ENCODE data around the gene LETM1. TPM values are rescaled to one million over a fixed set of nuclear protein-coding genes. Genes with fewer than 3 reads are reported as not detected.

The LETM1 gene
- total and polyA plus RNA-seq, 4 donors, result 12.2 to 46.9 (median 24.1) TPM

DNA sequence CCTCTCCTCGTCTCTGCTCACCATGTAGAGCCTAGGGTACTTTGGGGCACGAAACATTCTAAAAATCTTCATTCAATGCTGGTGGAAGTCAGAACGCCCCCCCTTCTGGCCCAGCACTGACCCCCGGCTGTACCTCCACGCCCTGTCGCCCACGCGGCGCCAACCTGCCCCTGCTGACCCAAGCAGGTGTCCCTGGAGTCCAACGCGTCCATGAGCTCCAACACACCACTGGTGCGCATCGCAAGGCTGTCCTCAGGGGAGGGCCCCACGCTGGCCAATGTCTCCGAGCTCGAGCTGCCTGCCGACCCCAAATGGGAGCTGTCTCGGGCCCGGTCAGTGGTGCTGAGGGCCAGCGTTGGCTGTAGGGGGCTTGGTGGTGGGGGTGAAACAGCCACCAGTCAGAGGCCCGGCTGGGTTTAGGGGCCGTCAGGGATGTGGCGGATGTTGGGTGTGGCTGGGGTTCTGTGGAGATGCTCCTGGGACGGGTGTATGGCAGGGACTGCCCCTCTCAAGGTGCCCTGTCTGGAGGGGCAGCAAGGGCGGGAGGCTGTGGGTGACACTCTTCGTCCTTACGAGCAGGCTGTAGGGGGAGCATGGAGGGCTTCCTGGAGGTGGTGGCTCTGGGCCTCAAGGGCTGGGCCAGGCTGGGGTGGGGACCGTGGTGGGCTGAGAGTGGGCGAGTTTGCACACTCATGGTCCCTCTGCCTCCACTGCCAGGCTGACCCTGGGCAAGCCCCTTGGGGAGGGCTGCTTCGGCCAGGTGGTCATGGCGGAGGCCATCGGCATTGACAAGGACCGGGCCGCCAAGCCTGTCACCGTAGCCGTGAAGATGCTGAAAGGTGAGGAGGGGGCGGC, 51.1 kb downstream of the LETM1 start:
- Histone ChIP-seq H3K9ac (ENCODE audit: low read depth in 1 of 2, low read length in 2 of 2) (no peak overlapping the region), H3K36me3 (ENCODE audit: control insufficient read depth in 4 of 4, insufficient read depth in 3 of 4, low read depth in 1 of 4, low read length in 3 of 4) (peaks cover 4 to 29% (median 14%) of the 10 kb centered on the region in 4 donors), H3K4me1 (ENCODE audit: control insufficient read depth in 4 of 4, insufficient read depth in 4 of 4, low read length in 3 of 4) (peaks cover 6 to 35% (median 24%) of the 10 kb centered on the region in 4 donors), H3K27ac (ENCODE audit: low read depth in 1 of 2, low read length in 2 of 2) (no peak overlapping the region), H3K4me3 (ENCODE audit: low read depth in 1 of 3, low read length in 3 of 3) (no peak overlapping the region), H3K27me3 (ENCODE audit: control insufficient read depth in 4 of 4, insufficient read depth in 4 of 4, low read length in 3 of 4) (no peaks in the 10 kb centered on the region), H3K9me3 (ENCODE audit: control insufficient read depth in 4 of 4, low read length in 3 of 4) (no peaks in the 10 kb centered on the region)
- no peak for DNase-seq (ENCODE audit: low spot score)
- TF ChIP-seq GABPA (IDR thresholded peaks at IDR 0.05 in 1 of 2, conservative IDR thresholded peaks at IDR 0.05 in 1 of 2) (no peak), EGR1 (IDR thresholded peaks at IDR 0.05; ENCODE audit: low read depth in 2 of 2) (no peak), SP1 (IDR thresholded peaks at IDR 0.05) (no peak)
- 93% methylated on average over 37 of the region's 37 CpGs for WGBS

DNA sequence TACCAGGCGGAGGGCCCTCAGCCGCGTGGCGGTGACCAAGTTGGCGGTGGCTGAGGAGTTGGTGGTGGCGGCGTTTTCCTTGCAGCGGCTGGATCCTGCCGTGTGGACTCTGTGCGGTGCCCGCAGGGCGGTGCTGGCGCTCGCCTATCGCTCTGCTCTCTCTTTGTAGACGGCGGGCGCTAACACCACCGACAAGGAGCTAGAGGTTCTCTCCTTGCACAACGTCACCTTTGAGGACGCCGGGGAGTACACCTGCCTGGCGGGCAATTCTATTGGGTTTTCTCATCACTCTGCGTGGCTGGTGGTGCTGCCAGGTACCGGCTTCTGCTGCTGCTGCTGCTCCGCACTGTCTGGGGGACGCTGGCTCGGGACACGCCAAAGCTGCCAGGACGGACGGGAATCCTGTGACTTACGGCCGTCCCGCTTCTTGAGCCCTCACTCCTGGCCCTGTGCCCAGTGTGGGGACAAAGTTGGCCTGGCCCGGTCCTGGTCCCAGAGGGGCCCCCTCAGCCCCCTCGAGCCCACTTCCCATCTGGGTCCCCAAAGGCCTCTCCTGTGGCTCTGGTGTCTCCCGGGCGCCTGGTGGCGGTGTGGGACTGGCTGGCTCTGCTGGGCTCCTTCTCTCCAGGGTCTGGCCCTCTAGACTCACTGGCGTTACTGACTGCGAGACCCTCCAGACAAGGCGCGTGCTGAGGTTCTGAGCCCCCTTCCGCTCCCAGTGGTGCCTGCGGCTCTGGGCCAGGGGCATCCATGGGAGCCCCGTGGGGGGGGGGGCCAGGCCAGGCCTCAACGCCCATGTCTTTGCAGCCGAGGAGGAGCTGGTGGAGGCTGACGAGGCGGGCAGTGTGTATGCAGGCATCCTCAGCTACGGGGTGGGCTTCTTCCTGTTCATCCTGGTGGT, 52.2 kb downstream of the LETM1 start:
- H3K27me3 ChIP-seq (ENCODE audit: control insufficient read depth in 4 of 4, insufficient read depth in 4 of 4, low read length in 3 of 4), result no peaks in the 10 kb centered on the region
- no peaks in the 10 kb centered on the region for H3K9me3 ChIP-seq (ENCODE audit: control insufficient read depth in 4 of 4, low read length in 3 of 4)
- H3K36me3 ChIP-seq (ENCODE audit: control insufficient read depth in 4 of 4, insufficient read depth in 3 of 4, low read depth in 1 of 4, low read length in 3 of 4), result peaks cover 4 to 29% (median 14%) of the 10 kb centered on the region in 4 donors
- H3K4me3 ChIP-seq (ENCODE audit: low read depth in 1 of 3, low read length in 3 of 3), result no peak overlapping the region
- no peak overlapping the region for H3K27ac ChIP-seq (ENCODE audit: low read depth in 1 of 2, low read length in 2 of 2)
- H3K9ac ChIP-seq (ENCODE audit: low read depth in 1 of 2, low read length in 2 of 2), result no peak overlapping the region
- WGBS, result 91% methylated on average over 51 of the region's 51 CpGs
- H3K4me1 ChIP-seq (ENCODE audit: control insufficient read depth in 4 of 4, insufficient read depth in 4 of 4, low read length in 3 of 4), result peaks cover 5 to 31% (median 19%) of the 10 kb centered on the region in 4 donors
- no peak for DNase-seq (ENCODE audit: low spot score)
- TF ChIP-seq FOXA1 (IDR thresholded peaks at IDR 0.05) (no peak), FOXA2 (IDR thresholded peaks at IDR 0.05) (no peak), RXRA (IDR thresholded peaks at IDR 0.05) (no peak), SP1 (IDR thresholded peaks at IDR 0.05) (no peak), EGR1 (IDR thresholded peaks at IDR 0.05; ENCODE audit: low read depth in 2 of 2) (no peak)
- TF ChIP-seq, protein P1, sequence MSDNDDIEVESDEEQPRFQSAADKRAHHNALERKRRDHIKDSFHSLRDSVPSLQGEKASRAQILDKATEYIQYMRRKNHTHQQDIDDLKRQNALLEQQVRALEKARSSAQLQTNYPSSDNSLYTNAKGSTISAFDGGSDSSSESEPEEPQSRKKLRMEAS (IDR thresholded peaks at IDR 0.05), result no peak

DNA sequence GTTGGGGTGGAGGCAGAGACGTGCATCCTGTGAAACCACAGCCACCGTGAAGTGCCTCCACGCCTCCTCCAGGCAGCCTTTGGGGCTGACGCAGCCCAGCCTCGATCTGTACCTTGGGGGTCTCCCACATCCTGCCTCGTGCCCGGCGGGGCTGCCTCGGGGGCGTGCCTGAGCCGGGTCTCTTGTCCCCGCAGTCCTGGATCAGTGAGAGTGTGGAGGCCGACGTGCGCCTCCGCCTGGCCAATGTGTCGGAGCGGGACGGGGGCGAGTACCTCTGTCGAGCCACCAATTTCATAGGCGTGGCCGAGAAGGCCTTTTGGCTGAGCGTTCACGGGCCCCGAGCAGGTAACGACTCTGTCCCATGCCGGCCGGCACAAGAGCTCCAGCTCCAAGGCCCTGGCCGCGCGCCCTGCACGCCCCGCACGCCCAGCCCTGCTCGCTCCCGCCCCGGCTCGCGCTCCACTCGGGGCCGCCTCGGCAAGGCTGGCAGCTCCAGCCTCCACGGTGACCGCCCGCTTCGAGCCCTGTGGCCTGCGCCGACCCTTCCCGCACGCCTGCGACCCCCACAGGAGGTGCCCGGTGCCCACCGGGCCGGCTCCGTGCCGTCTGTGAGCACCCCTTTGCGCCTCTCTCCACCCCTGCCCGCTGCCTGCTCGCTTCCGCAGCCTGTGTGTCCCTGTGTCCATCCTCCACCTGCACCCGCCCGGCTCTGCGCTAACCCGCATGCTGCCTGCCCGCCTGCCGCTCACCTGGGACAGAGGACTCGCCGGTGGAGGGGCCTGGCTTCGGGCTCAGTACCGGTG, 53.0 kb downstream of the LETM1 start:
- no peak for DNase-seq (ENCODE audit: low spot score)
- no peak for TF ChIP-seq FOXA2 (IDR thresholded peaks at IDR 0.05)
- no peak for TF ChIP-seq TAF1 (conservative IDR thresholded peaks at IDR 0.05)
- TF ChIP-seq, protein P2, sequence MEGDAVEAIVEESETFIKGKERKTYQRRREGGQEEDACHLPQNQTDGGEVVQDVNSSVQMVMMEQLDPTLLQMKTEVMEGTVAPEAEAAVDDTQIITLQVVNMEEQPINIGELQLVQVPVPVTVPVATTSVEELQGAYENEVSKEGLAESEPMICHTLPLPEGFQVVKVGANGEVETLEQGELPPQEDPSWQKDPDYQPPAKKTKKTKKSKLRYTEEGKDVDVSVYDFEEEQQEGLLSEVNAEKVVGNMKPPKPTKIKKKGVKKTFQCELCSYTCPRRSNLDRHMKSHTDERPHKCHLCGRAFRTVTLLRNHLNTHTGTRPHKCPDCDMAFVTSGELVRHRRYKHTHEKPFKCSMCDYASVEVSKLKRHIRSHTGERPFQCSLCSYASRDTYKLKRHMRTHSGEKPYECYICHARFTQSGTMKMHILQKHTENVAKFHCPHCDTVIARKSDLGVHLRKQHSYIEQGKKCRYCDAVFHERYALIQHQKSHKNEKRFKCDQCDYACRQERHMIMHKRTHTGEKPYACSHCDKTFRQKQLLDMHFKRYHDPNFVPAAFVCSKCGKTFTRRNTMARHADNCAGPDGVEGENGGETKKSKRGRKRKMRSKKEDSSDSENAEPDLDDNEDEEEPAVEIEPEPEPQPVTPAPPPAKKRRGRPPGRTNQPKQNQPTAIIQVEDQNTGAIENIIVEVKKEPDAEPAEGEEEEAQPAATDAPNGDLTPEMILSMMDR (IDR thresholded peaks at IDR 0.05; ENCODE audit: low read depth, low read length, missing input control), result no peak
- TF ChIP-seq YY1 (IDR thresholded peaks at IDR 0.05), result no peak
- TF ChIP-seq, protein P3, sequence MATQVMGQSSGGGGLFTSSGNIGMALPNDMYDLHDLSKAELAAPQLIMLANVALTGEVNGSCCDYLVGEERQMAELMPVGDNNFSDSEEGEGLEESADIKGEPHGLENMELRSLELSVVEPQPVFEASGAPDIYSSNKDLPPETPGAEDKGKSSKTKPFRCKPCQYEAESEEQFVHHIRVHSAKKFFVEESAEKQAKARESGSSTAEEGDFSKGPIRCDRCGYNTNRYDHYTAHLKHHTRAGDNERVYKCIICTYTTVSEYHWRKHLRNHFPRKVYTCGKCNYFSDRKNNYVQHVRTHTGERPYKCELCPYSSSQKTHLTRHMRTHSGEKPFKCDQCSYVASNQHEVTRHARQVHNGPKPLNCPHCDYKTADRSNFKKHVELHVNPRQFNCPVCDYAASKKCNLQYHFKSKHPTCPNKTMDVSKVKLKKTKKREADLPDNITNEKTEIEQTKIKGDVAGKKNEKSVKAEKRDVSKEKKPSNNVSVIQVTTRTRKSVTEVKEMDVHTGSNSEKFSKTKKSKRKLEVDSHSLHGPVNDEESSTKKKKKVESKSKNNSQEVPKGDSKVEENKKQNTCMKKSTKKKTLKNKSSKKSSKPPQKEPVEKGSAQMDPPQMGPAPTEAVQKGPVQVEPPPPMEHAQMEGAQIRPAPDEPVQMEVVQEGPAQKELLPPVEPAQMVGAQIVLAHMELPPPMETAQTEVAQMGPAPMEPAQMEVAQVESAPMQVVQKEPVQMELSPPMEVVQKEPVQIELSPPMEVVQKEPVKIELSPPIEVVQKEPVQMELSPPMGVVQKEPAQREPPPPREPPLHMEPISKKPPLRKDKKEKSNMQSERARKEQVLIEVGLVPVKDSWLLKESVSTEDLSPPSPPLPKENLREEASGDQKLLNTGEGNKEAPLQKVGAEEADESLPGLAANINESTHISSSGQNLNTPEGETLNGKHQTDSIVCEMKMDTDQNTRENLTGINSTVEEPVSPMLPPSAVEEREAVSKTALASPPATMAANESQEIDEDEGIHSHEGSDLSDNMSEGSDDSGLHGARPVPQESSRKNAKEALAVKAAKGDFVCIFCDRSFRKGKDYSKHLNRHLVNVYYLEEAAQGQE (IDR thresholded peaks at IDR 0.05), result no peak
- peaks cover 4 to 29% (median 14%) of the 10 kb centered on the region in 4 donors for H3K36me3 ChIP-seq (ENCODE audit: control insufficient read depth in 4 of 4, insufficient read depth in 3 of 4, low read depth in 1 of 4, low read length in 3 of 4)
- no peak overlapping the region for H3K9ac ChIP-seq (ENCODE audit: low read depth in 1 of 2, low read length in 2 of 2)
- H3K27me3 ChIP-seq (ENCODE audit: control insufficient read depth in 4 of 4, insufficient read depth in 4 of 4, low read length in 3 of 4), result no peaks in the 10 kb centered on the region
- no peak overlapping the region for H3K4me3 ChIP-seq (ENCODE audit: low read depth in 1 of 3, low read length in 3 of 3)
- 94% methylated on average over 71 of the region's 71 CpGs for WGBS
- no peaks in the 10 kb centered on the region for H3K9me3 ChIP-seq (ENCODE audit: control insufficient read depth in 4 of 4, low read length in 3 of 4)
- no peak overlapping the region for H3K27ac ChIP-seq (ENCODE audit: low read depth in 1 of 2, low read length in 2 of 2)
- peaks cover 7 to 30% (median 19%) of the 10 kb centered on the region in 4 donors for H3K4me1 ChIP-seq (ENCODE audit: control insufficient read depth in 4 of 4, insufficient read depth in 4 of 4, low read length in 3 of 4)

Measured in liver (tissue), 9 donors.